Duodenal mucosa (tissue), 2 donors: ENCODE data around the gene TMEM198.

Experiments used
- H3K27ac ChIP-seq: one replicate; pipeline ENCODE4 v1.7.0; 2013; ENCODE audit warnings: low read depth, low read length
- H3K27me3 ChIP-seq, 2 donors: one replicate each; pipeline ENCODE4 v1.7.0; 2013; ENCODE audit warnings: low read length in 2 of 2, control low read depth in 1 of 2; ENCODE audit not compliant: insufficient read depth in 2 of 2, control insufficient read depth in 1 of 2
- H3K36me3 ChIP-seq, 2 donors: one replicate each; pipeline ENCODE4 v1.7.0; 2013; ENCODE audit warnings: low read length in 2 of 2, control low read depth in 1 of 2; ENCODE audit not compliant: insufficient read depth in 2 of 2, control insufficient read depth in 1 of 2
- H3K4me1 ChIP-seq, 2 donors: one replicate each; pipeline ENCODE4 v1.7.0; 2013; ENCODE audit warnings: low read length in 2 of 2, control low read depth in 1 of 2; ENCODE audit not compliant: insufficient read depth in 2 of 2, control insufficient read depth in 1 of 2
- H3K4me3 ChIP-seq, 2 donors: one replicate each; pipeline ENCODE4 v1.7.0; 2013; ENCODE audit warnings: low read length in 2 of 2, low read depth in 1 of 2
- H3K9ac ChIP-seq, 2 donors: one replicate each; pipeline ENCODE4 v1.7.0; 2013; ENCODE audit warnings: low read length in 2 of 2, low read depth in 1 of 2
- H3K9me3 ChIP-seq, 2 donors: one replicate each; pipeline ENCODE4 v1.7.0; 2013; ENCODE audit warnings: low read length in 2 of 2, control low read depth in 1 of 2; ENCODE audit not compliant: control insufficient read depth in 1 of 2

Gene TMEM198

GRCh38 chr2:219554350-219554749 lies 10.5 kb downstream of the TMEM198 start:
- H3K4me3 ChIP-seq, result no peak overlapping the region
- no peaks in the 10 kb centered on the region for H3K9me3 ChIP-seq
- peaks cover 5 to 9% of the 10 kb centered on the region in 2 donors for H3K4me1 ChIP-seq
- no peak overlapping the region for H3K27ac ChIP-seq
- H3K27me3 ChIP-seq, result peaks cover 20 to 22% of the 10 kb centered on the region in 2 donors
- H3K36me3 ChIP-seq, result no peaks in the 10 kb centered on the region
- H3K9ac ChIP-seq, result no peak overlapping the region

- Histone ChIP-seq H3K9ac (no peak overlapping the region), H3K27ac (no peak overlapping the region), H3K9me3 (no peaks in the 10 kb centered on the region), H3K4me1 (peaks cover 5 to 9% of the 10 kb centered on the region in 2 donors), H3K4me3 (no peak overlapping the region), H3K36me3 (no peaks in the 10 kb centered on the region), H3K27me3 (peaks cover 20 to 21% of the 10 kb centered on the region in 2 donors)
These were observed 12.1 kb downstream of the TMEM198 start for GRCh38 chr2:219555956-219556355.

- no peak overlapping the region for H3K4me3 ChIP-seq
- no peak overlapping the region for H3K9ac ChIP-seq
- H3K4me1 ChIP-seq, result peaks cover 5 to 9% of the 10 kb centered on the region in 2 donors
- peaks cover 19 to 20% of the 10 kb centered on the region in 2 donors for H3K27me3 ChIP-seq
- H3K27ac ChIP-seq, result no peak overlapping the region
- H3K9me3 ChIP-seq, result no peaks in the 10 kb centered on the region
- no peaks in the 10 kb centered on the region for H3K36me3 ChIP-seq
These were observed 12.6 kb downstream of the TMEM198 start for GRCh38 chr2:219556413-219556812.

GRCh38 chr2:219557320-219557719 lies 13.5 kb downstream of the TMEM198 start:
- peaks cover 0 to 5% of the 10 kb centered on the region in 2 donors for H3K4me1 ChIP-seq
- no peak overlapping the region for H3K4me3 ChIP-seq
- H3K9ac ChIP-seq, result no peak overlapping the region
- no peaks in the 10 kb centered on the region for H3K9me3 ChIP-seq
- H3K27ac ChIP-seq, result no peak overlapping the region
- peaks cover 11 to 20% of the 10 kb centered on the region in 2 donors for H3K27me3 ChIP-seq
- H3K36me3 ChIP-seq, result no peaks in the 10 kb centered on the region

- Histone ChIP-seq H3K4me1 (peaks cover 0 to 2% of the 10 kb centered on the region in 2 donors), H3K9ac (no peak overlapping the region), H3K27ac (no peak overlapping the region), H3K36me3 (no peaks in the 10 kb centered on the region), H3K4me3 (no peak overlapping the region), H3K27me3 (peaks cover 6 to 15% of the 10 kb centered on the region in 2 donors), H3K9me3 (no peaks in the 10 kb centered on the region)
These were observed 14.3 kb downstream of the TMEM198 start for GRCh38 chr2:219557791-219558785.

GRCh38 chr2:219559156-219559915 lies 15.5 kb downstream of the TMEM198 start:
- Histone ChIP-seq H3K4me1 (no peaks in the 10 kb centered on the region), H3K27ac (no peak overlapping the region), H3K36me3 (no peaks in the 10 kb centered on the region), H3K9ac (no peak overlapping the region), H3K27me3 (peaks cover 0 to 3% of the 10 kb centered on the region in 2 donors), H3K9me3 (no peaks in the 10 kb centered on the region), H3K4me3 (no peak overlapping the region)

- Histone ChIP-seq H3K4me1 (no peaks in the 10 kb centered on the region), H3K27ac (no peak overlapping the region), H3K9ac (no peak overlapping the region), H3K36me3 (no peaks in the 10 kb centered on the region), H3K9me3 (no peaks in the 10 kb centered on the region), H3K27me3 (no peaks in the 10 kb centered on the region), H3K4me3 (no peak overlapping the region)
These were observed 16.4 kb downstream of the TMEM198 start for GRCh38 chr2:219560037-219560892.

GRCh38 chr2:219560893-219561178 lies 17.0 kb downstream of the TMEM198 start:
- Histone ChIP-seq H3K9ac (no peak overlapping the region), H3K36me3 (no peaks in the 10 kb centered on the region), H3K9me3 (no peaks in the 10 kb centered on the region), H3K4me3 (no peak overlapping the region), H3K4me1 (peaks cover 2 to 5% of the 10 kb centered on the region in 2 donors), H3K27me3 (no peaks in the 10 kb centered on the region), H3K27ac (no peak overlapping the region)

- H3K9me3 ChIP-seq, result no peaks in the 10 kb centered on the region
- H3K27ac ChIP-seq, result no peak overlapping the region
- H3K4me1 ChIP-seq, result peaks cover 4 to 6% of the 10 kb centered on the region in 2 donors
- no peak overlapping the region for H3K4me3 ChIP-seq
- no peak overlapping the region for H3K9ac ChIP-seq
- H3K36me3 ChIP-seq, result no peaks in the 10 kb centered on the region
- H3K27me3 ChIP-seq, result no peaks in the 10 kb centered on the region
These were observed 17.6 kb downstream of the TMEM198 start for GRCh38 chr2:219561179-219562048.
